ENCODE results near the gene TTC13. TPM values are rescaled to one million over a fixed set of nuclear protein-coding genes. Genes with fewer than 3 reads are reported as not detected.

TTC13 gene
- total and polyA plus RNA-seq, 2 of the 13 experiments (the other 11 are each of a cell fraction or from before 2014, with no cell fraction given), result 5.8 to 15.9 TPM

- DNase-seq (ENCODE audit: low spot score) (no peak), ATAC-seq (no peak), FAIRE-seq (no peak)
- POLR2A ChIA-PET, result interaction anchor here (1.3 kb wide), 1 partner anchor 8 kb away, joined by 4 read pairs; the partner anchor contains the start of genes ARV1 and TTC13
- TF ChIP-seq NFYB (CRISPR knock-in tag; IDR thresholded peaks at IDR 0.05) (no peak), THRA (CRISPR knock-in tag; IDR thresholded peaks at IDR 0.05; ENCODE audit: borderline replicate concordance) (no peak), GTF2F1 (IDR thresholded peaks at IDR 0.05; ENCODE audit: low read length) (no peak), ZNF616 (CRISPR knock-in tag; IDR thresholded peaks at IDR 0.05; ENCODE audit: low read depth) (no peak), SNAI1 (CRISPR knock-in tag; IDR thresholded peaks at IDR 0.05; ENCODE audit: borderline replicate concordance) (no peak), DMTF1 (CRISPR knock-in tag; IDR thresholded peaks at IDR 0.05) (no peak), BHLHE40 (IDR thresholded peaks at IDR 0.05; ENCODE audit: low read length) (no peak), SRF (IDR thresholded peaks at IDR 0.05; ENCODE audit: low read depth, low read length) (no peak), PRDM4 (CRISPR knock-in tag; IDR thresholded peaks at IDR 0.05; ENCODE audit: borderline replicate concordance) (no peak), SALL2 (CRISPR knock-in tag; IDR thresholded peaks at IDR 0.05) (no peak), BCL3 (CRISPR knock-in tag; IDR thresholded peaks at IDR 0.05) (no peak), DNMT1 (CRISPR knock-in tag; IDR thresholded peaks at IDR 0.05) (no peak)
- WGBS (ENCODE audit: low lambda C conversion rate), result 100% methylated on average over 4 of the region's 5 CpGs
- Histone ChIP-seq H3K9me3 (ENCODE audit: low read length) (no peaks in the 10 kb centered on the region), H3K4me2 (ENCODE audit: low read depth, low read length) (no peak overlapping the region), H2AFZ (ENCODE audit: low read length) (no peak overlapping the region), H3K27me3 (ENCODE audit: control insufficient read depth in 1 of 2, insufficient read depth in 2 of 2, low read length in 2 of 2) (no peaks in the 10 kb centered on the region), H3K79me2 (ENCODE audit: insufficient read depth, low read length) (no peaks in the 10 kb centered on the region), H3K4me1 (ENCODE audit: insufficient read depth, low read length) (peaks cover 25% of the 10 kb centered on the region), H3K27ac (ENCODE audit: extremely low read length, insufficient read depth, low read length) (no peak overlapping the region), H3K9ac (ENCODE audit: insufficient read depth, low read depth, low read length) (no peak overlapping the region), H4K20me1 (ENCODE audit: insufficient read depth, low read length) (no peaks in the 10 kb centered on the region), H3K36me3 (replicated peaks in 1 of 2; ENCODE audit: control insufficient read depth in 1 of 2, insufficient read depth in 2 of 2, low read length in 2 of 2) (no peaks in the 10 kb centered on the region), H3K4me3 (replicated peaks in 1 of 3; ENCODE audit: insufficient read depth in 1 of 3, low read depth in 2 of 3, low read length in 3 of 3) (no peak overlapping the region)
- no TSS peak for BruUV-seq (replicated peaks)
- in situ Hi-C loops (cut with HindIII; ENCODE audit: extremely low pct_ligation_motif_present, low pct_unique_long_range_greater_than_20kb) (no loop called here), intact Hi-C loops (cut with micrococcal nuclease; ENCODE audit: unreplicated experiment) (loop anchor here (10.0 kb wide), 1 partner anchor 256 kb away; the partner anchor contains the start of gene AGT)
- CTCF ChIA-PET (ENCODE audit: low intra/inter-chr PET ratio, low total read pairs), result no interaction called here
These were observed 8.2 kb downstream of the TTC13 start for GRCh38 chr1:230970432-230970831.
